Endothelial cell of umbilical vein (primary cell): ENCODE measurements around the gene ANKMY1. TPM values are rescaled to one million over a fixed set of nuclear protein-coding genes. Genes with fewer than 3 reads are reported as not detected.

Experiments
- BruUV-seq: library from RNA; stranded (reverse); fragments of 400-500 nt; replicated peaks from 2 replicates; lab custom pipeline; 2021; lab: Mats Ljungman, UMichigan
- CTCF ChIA-PET: fragments of 300-600, 350-600 bp; sonication (Branson Sonifier 250); formaldehyde crosslinking; loops from one replicate; lab custom pipeline; 2021; ENCODE audit warnings: antibody characterized with exemption, inconsistent platforms; lab: Charles Lee
- POLR2A ChIA-PET: fragments of 300-600, 350-600 bp; sonication (Branson Sonifier 250); formaldehyde crosslinking; loops from one replicate; lab custom pipeline; 2021; ENCODE audit warnings: antibody characterized with exemption, inconsistent platforms; lab: Charles Lee
- DNase-seq: peaks from one replicate; pipeline ENCODE4 v3.0.0-alpha.2; 2011; ENCODE audit warnings: low read depth, low spot score
- FAIRE-seq: peaks from 2 replicates; lab custom pipeline; 2011; peaks lifted over from hg19 to GRCh38; lab: Jason Lieb, UNC
- H2AFZ ChIP-seq: 2 replicates; pipeline ENCODE4 v1.6.0; 2012; ENCODE audit warnings: low read depth, low read length, control low read depth, inconsistent platforms
- H3K27ac ChIP-seq: 2 replicates; pipeline ENCODE4 v1.5.1; 2011; ENCODE audit warnings: low read depth, mild to moderate bottlenecking, control low read depth, low read length, moderate library complexity; ENCODE audit not compliant: insufficient read depth
- H3K27me3 ChIP-seq, 2 experiments: 2 replicates each; pipeline versions ENCODE4 v1.6.0 to v1.6.1; 2011; ENCODE audit warnings: low read length in 2 of 2, mixed read lengths in 1 of 2; ENCODE audit not compliant: control insufficient read depth in 2 of 2, insufficient read depth in 2 of 2
- H3K36me3 ChIP-seq, 2 experiments: 2 replicates in 1 of 2; 3 replicates in 1 of 2; pipeline ENCODE4 v1.5.1; 2011; ENCODE audit warnings: low read length in 2 of 2, mild to moderate bottlenecking in 1 of 2, moderate library complexity in 1 of 2; ENCODE audit not compliant: control insufficient read depth in 2 of 2, insufficient read depth in 2 of 2; ENCODE audit errors: extremely low read depth in 1 of 2
- H3K4me1 ChIP-seq: 3 replicates; pipeline ENCODE4 v1.5.1; 2011; ENCODE audit warnings: mild to moderate bottlenecking, low read length; ENCODE audit not compliant: control insufficient read depth, insufficient read depth; ENCODE audit errors: extremely low read depth
- H3K4me2 ChIP-seq: 2 replicates; pipeline ENCODE4 v1.6.1; 2011; ENCODE audit warnings: low read length, control low read depth, mixed read lengths; ENCODE audit not compliant: insufficient read depth
- H3K4me3 ChIP-seq, 3 experiments: fragments of 200-600 bp in 1 of 3; sonication (generic), shearing (Covaris generic) in 1 of 3; replicated peaks in 1 of 3; 2 replicates each; pipeline ENCODE4 v1.5.1; 2011 to 2016; ENCODE audit warnings: control low read depth in 3 of 3, low read length in 3 of 3, mild to moderate bottlenecking in 2 of 3, inconsistent platforms in 1 of 3, low read depth in 1 of 3, moderate library complexity in 1 of 3; ENCODE audit not compliant: insufficient read depth in 1 of 3
- H3K79me2 ChIP-seq: 2 replicates; pipeline ENCODE4 v1.6.0; 2012; ENCODE audit warnings: low read length, inconsistent platforms; ENCODE audit not compliant: control insufficient read depth, insufficient read depth
- H3K9ac ChIP-seq: replicated peaks from 2 replicates; pipeline ENCODE3; 2011; ENCODE audit warnings: low read length, control low read depth; ENCODE audit not compliant: insufficient read depth; ENCODE audit errors: extremely low read depth
- H3K9me1 ChIP-seq: replicated peaks from 3 replicates; pipeline ENCODE4 v1.6.0; 2011; ENCODE audit warnings: mild to moderate bottlenecking, low read length; ENCODE audit not compliant: control insufficient read depth, insufficient read depth; ENCODE audit errors: extremely low read depth
- H3K9me3 ChIP-seq: replicated peaks from 2 replicates; pipeline ENCODE4 v1.5.1; 2012; ENCODE audit warnings: low read length, inconsistent platforms; ENCODE audit not compliant: control insufficient read depth, insufficient read depth
- H4K20me1 ChIP-seq: replicated peaks from 2 replicates; pipeline ENCODE3; 2011; ENCODE audit warnings: mild to moderate bottlenecking, low read length; ENCODE audit not compliant: control insufficient read depth, insufficient read depth; ENCODE audit errors: extremely low read depth
- FOS ChIP-seq: IDR thresholded peaks from 2 replicates; pipeline ENCODE4 v1.6.1; 2011; ENCODE audit warnings: mild to moderate bottlenecking, low read length, moderate library complexity, borderline replicate concordance; ENCODE audit not compliant: insufficient read depth
- GATA2 ChIP-seq: IDR thresholded peaks from 2 replicates; pipeline ENCODE4 v1.7.0; 2011; ENCODE audit warnings: low read depth, mild to moderate bottlenecking, moderate library complexity, mixed read lengths, low read length; ENCODE audit not compliant: insufficient read length, insufficient read depth
- JUN ChIP-seq: IDR thresholded peaks from 2 replicates; pipeline ENCODE4 v1.6.1; 2011; ENCODE audit warnings: borderline replicate concordance, low read depth; ENCODE audit not compliant: insufficient read length, insufficient read depth
- MAX ChIP-seq: IDR thresholded peaks from 2 replicates; pipeline ENCODE4 v1.6.1; 2011; ENCODE audit not compliant: insufficient read depth, insufficient read length
- MYC ChIP-seq: IDR thresholded peaks from one replicate; pipeline ENCODE4 v1.6.1; 2011; ENCODE audit warnings: mild to moderate bottlenecking, low read depth, low read length
- POLR2A ChIP-seq: IDR thresholded peaks from 2 replicates; pipeline ENCODE4 v1.6.1; 2012; ENCODE audit warnings: low read depth, mild to moderate bottlenecking, control low read depth, low read length
- POLR2AphosphoS5 ChIP-seq: IDR thresholded peaks from 2 replicates; pipeline ENCODE4 v1.6.1; 2012; ENCODE audit warnings: low read depth, mild to moderate bottlenecking, control low read depth, low read length, moderate library complexity; ENCODE audit not compliant: insufficient read depth
- dilution Hi-C: fragments of 300-500 bp; cut with MboI; formaldehyde crosslinking; loops from one replicate; pipeline ENCODE4 v1.15.0; 2019; ENCODE audit warnings: low sequenced_read_pairs; ENCODE audit not compliant: extremely low pct_ligation_motif_present
- intact Hi-C: fragments of 100-400 bp; cut with micrococcal nuclease; formaldehyde crosslinking; loops from one replicate; pipeline ENCODE4 v1.10.0; 2022
- polyA plus RNA-seq, 4 experiments: library from polyadenylated mRNA; depleted of rRNA in 3 of 4; stranded (reverse) in 3 of 4; unstranded in 1 of 4; fragments of >200 nt; gene quantifications; 2 replicates each; pipeline versions ENCODE4 v1.2.1 to v1.2.3, GENCODE V29; 2011 to 2012; ENCODE audit warnings: missing spikeins in 1 of 4
- total RNA-seq: library from RNA; stranded (reverse); gene quantifications from 2 replicates; pipeline ENCODE4 v1.2.3, GENCODE V29; 2021
- TF ChIP-seq, protein P1 (sequence below), 2 donors: IDR thresholded peaks; 1 replicate in 1 of 2; 2 replicates in 1 of 2; pipeline ENCODE4 v1.5.1; 2011; ENCODE audit warnings: low read length in 2 of 2, mild to moderate bottlenecking in 2 of 2, moderate library complexity in 2 of 2, control low read depth in 1 of 2, inconsistent platforms in 1 of 2, low read depth in 1 of 2; ENCODE audit not compliant: insufficient read depth in 1 of 2; ENCODE audit errors: extremely low read depth in 1 of 2

ANKMY1 gene
- total and polyA plus RNA-seq, 2 donors (not counting 3 experiments of a cell fraction or from before 2014, with no cell fraction given): 9.0 to 16.0 TPM

GRCh38 chr2:240560480-240561324, 2.9 kb upstream of the ANKMY1 start:
- Histone ChIP-seq H3K4me1 (peaks cover 40% of the 10 kb centered on the region), H3K27ac (peak overlapping the region; percentile 77), H3K9me3 (no peaks in the 10 kb centered on the region), H3K9me1 (no peaks in the 10 kb centered on the region), H3K36me3 (no peaks in the 10 kb centered on the region), H4K20me1 (no peaks in the 10 kb centered on the region), H2AFZ (peak overlapping the region; percentile 23), H3K27me3 (no peaks in the 10 kb centered on the region), H3K9ac (peak overlapping the region; percentile 80), H3K4me2 (peak overlapping the region; percentile 83), H3K79me2 (peaks cover 13% of the 10 kb centered on the region), H3K4me3 (peak overlapping the region; percentile 42 to 66 (median 61))
- intact Hi-C loops (loop anchor here (1.0 to 10.0 kb wide), 7 partner anchors 8 to 757 kb away; partner anchors contain the start of genes CAPN10, HDLBP, RNPEPL1 and SEPTIN2), dilution Hi-C loops (no loop called here)
- no TSS peak for BruUV-seq
- ChIA-PET POLR2A (interaction anchor here (0.8 to 1.2 kb wide), 2 partner anchors 25 to 46 kb away, joined by 4 to 13 read pairs; partner anchors contain the start of gene CAPN10), CTCF (interaction anchor here (0.6 to 1.8 kb wide), 6 partner anchors 9 to 280 kb away, joined by 3 to 10 read pairs (median 4); partner anchors contain the start of gene CAPN10)
- TF ChIP-seq, protein P1, sequence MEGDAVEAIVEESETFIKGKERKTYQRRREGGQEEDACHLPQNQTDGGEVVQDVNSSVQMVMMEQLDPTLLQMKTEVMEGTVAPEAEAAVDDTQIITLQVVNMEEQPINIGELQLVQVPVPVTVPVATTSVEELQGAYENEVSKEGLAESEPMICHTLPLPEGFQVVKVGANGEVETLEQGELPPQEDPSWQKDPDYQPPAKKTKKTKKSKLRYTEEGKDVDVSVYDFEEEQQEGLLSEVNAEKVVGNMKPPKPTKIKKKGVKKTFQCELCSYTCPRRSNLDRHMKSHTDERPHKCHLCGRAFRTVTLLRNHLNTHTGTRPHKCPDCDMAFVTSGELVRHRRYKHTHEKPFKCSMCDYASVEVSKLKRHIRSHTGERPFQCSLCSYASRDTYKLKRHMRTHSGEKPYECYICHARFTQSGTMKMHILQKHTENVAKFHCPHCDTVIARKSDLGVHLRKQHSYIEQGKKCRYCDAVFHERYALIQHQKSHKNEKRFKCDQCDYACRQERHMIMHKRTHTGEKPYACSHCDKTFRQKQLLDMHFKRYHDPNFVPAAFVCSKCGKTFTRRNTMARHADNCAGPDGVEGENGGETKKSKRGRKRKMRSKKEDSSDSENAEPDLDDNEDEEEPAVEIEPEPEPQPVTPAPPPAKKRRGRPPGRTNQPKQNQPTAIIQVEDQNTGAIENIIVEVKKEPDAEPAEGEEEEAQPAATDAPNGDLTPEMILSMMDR (IDR thresholded peaks at IDR 0.05; ENCODE audit: extremely low read depth in 1 of 2, insufficient read depth in 1 of 2, low read depth in 1 of 2, low read length in 2 of 2): peak; percentile 12 to 48
- peak; percentile 57 for TF ChIP-seq MYC
- peak; percentile 53 for TF ChIP-seq MAX
- TF ChIP-seq POLR2AphosphoS5: peak; percentile 96
- no peak for TF ChIP-seq FOS
- no peak for TF ChIP-seq JUN
- TF ChIP-seq POLR2A: peak; percentile 92
- no peak for TF ChIP-seq GATA2
- DNase-seq (peak; percentile 98), FAIRE-seq (peak; percentile 94)
